ENCODE data around the gene HSPBP1. TPM values are rescaled to one million over a fixed set of nuclear protein-coding genes. Genes with fewer than 3 reads are reported as not detected.

Gene HSPBP1, protein sequence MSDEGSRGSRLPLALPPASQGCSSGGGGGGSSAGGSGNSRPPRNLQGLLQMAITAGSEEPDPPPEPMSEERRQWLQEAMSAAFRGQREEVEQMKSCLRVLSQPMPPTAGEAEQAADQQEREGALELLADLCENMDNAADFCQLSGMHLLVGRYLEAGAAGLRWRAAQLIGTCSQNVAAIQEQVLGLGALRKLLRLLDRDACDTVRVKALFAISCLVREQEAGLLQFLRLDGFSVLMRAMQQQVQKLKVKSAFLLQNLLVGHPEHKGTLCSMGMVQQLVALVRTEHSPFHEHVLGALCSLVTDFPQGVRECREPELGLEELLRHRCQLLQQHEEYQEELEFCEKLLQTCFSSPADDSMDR
- 70.7 and 106 TPM in 2 replicates for total RNA-seq

DNA sequence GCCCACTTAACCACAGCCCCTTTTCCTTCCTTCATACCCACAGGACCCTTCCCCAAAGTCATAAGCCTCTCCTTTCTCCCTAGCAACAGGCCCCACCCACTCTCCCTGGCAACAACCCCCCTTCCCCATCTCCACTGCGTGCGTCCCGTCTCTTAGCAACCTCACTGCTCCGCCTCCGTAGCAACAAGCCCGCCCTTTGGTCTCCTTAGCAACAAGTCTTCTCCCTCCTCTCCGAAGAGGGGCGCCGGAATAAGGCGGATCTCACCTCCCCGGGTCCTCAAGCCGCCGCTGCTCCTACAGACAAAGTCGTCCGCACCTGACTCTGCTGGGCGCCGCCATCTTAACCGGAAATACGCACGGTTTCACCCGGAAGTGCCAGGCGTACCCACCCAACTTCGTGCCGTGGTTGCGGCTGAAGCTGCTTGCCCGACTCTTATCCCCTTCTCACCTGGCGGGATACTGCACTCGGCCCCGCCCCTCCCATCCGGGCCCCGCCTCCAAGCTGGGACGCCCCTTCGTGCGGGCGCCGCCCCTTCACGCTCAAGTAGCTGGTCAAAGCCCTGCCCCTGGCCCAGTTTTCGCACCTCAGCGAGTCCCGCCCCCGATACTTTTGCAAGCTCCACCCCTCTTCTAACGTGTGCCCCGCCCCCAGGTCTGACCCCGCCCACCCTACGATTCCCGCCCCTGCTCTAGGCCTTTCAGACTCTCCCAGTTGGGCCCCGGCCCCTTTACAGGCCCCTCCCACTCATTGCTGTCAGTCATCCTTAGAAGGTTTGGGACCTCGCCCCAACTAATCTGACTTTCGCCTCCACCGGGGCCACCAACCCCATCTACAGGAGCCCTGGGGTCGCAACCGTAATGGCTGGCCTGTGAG is at the start of gene HSPBP1:
Gene HSPBP1, minus strand, starts transcription at position 341 of the 874 bp plus-strand sequence. CDS start 502 bp downstream, outside the sequence.

DNA sequence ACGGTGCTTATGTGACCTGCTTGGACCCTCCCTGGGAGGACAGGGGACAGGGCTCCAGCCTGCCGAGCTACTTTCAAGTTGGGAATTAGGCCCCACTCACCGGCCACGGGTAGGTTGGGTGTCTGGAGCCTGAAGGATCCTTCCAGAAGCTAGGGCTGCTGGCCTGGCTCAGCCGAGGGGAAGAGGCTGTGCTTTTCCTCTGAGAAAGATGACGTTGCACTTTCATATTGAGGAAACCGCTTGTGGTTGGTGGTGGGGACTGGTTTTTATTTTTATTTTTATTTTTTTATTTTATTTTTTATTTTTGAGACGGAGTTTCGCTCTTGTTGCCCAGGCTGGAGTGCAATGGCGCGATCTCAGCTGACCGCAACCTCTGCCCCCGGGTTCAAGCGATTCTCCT is 45.3 kb upstream of the HSPBP1 start, which contains the start of gene TMEM150B:
Gene TMEM150B, minus strand, starts transcription at position 170 of the 400 bp plus-strand sequence. CDS start 4,305 bp downstream, outside the sequence.

DNA sequence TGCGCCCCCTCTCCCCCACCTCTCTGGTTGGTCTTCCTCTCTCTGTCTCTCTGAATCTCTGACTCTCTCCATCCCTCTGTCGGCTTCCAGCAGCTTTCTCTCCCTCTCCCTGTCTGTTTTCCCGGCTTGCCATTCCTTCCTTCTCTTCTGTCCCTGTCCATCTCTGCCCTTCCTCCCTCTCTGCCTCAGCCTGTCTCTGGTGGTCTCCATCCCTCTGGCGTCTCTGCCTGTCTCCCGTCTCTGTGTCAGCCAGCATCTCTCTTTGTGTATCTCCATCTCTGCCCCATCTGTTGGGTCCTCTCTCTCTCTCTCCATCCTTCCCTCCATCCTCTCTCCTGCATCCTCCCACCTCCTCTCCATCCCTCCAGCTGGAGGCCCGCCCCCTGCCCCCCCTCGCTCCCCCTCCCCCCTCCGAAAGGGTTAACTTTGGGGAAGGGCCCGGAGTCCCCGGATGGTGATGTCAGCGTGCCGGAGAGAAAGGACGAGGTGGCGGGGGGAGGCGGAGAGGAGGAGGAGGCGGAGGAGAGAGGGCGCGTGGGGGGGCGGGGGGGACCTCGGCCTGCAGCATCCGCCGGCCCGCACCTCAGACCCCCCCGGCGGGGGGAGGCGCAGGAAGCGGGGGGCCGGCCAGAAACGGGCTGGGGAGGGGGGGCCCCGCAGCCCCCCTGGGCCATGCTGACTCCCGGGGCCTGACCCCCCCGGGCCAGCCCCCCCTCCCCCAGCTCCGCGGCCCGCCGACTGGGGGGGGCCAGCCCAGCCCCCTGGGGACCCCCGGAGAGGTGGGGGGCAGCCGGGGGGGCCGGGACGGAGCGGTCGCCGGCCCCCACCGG is 3.9 kb upstream of the HSPBP1 start, which contains the start of gene BRSK1:
Gene BRSK1, plus strand, starts transcription at position 450 of the 830 bp plus-strand sequence. CDS start 446 bp downstream, outside the sequence.

DNA sequence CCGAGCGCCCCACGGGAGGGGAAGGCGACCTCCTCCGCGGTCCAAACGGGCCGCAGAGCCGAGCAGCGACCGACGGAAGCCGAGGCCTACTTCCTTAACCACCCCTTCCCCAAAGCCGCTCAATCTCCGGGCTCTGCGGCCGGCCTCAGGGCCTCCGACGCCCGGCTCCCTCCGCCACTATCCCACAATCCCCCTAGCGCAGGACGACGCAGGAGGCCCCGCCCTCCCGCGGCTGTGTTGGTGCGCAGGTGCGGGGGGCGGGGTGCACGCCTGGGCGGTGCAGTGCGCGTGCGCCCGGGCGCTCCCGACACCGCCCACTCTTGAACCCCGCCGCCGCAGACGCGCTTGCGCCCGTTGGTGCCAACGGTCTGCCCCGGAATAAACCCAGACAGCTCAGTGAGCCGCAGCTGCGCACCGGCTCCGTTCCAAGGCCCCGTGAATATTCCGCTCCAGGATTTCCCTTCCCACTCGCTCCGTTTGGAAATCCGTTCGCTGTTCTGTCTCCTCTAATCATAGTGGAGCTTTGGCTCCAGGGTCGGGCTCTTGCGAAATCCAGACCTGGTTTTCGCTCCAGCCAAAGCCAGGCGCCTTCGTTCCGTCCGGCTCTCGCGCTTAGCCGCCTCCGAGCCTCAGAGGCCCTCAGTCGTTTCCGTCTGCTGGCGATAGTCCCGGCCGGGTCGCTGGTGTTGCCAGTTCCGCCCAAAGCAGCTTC is 20.9 kb downstream of the HSPBP1 start, which contains the start of gene PPP6R1:
Gene PPP6R1, minus strand, starts transcription at position 190 of the 712 bp plus-strand sequence. CDS start 11,914 bp downstream, outside the sequence.

DNA sequence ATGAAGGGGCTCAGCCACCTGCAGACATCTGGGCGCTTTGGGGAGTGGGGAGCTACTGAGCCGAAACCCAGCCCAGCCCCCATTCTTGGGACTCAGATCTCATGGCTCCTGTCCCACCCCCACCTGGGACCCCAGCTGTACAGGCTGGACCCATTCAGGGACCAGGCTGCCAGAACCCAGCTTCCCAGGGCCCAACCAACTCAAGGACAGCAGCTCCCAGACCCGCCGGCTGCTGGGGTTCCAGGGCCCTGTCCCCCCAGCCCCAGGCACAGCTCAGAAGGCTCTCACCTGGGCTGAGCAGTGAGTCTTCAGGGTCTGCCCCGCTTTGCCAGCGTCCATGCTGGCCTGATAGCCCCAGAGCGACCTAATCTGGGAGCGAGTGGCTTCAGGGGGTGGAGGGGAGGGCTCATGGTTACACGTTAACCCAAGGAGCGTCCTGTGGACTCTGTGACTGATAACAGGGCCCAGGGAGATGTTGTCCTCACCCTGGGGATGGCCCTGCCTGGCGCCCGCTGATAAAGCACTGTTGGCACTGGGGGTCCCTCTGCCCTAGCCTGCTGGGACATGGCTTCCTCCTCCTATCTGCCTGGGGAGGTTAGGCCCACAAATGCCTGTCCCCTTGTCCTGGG is 51.4 kb downstream of the HSPBP1 start, which contains the start of gene TMEM86B:
Gene TMEM86B, minus strand, starts transcription at position 361 of the 629 bp plus-strand sequence. Its CDS starts 22 bp downstream, at position 339.

Other genes starting within 250 kb of the HSPBP1 start
- gene GP6, start 241.8 kb downstream of the HSPBP1 start, total RNA-seq, result not detected in 2 replicates
- gene RDH13, start 217.0 kb downstream of the HSPBP1 start, total RNA-seq, result 11.0 and 13.8 TPM in 2 replicates
- 1.2 and 12.1 TPM in 2 replicates for gene EPS8L1, start 204.2 kb downstream of the HSPBP1 start, total RNA-seq
- gene PPP1R12C, start 162.5 kb downstream of the HSPBP1 start, total RNA-seq, result 51.2 and 74.1 TPM in 2 replicates
- gene TNNT1, start 130.9 kb downstream of the HSPBP1 start, total RNA-seq, result 6.2 and 6.3 TPM in 2 replicates
- not detected in 2 replicates for gene TNNI3, start 122.4 kb downstream of the HSPBP1 start, total RNA-seq
- 0.71 TPM in 1 of 2 replicates, not detected in the other for gene DNAAF3, start 113.5 kb downstream of the HSPBP1 start, total RNA-seq
- gene SYT5, start 99.8 kb downstream of the HSPBP1 start, total RNA-seq, result 0.29 TPM in 1 of 2 replicates, not detected in the other
- gene PTPRH, start 70.6 kb downstream of the HSPBP1 start, total RNA-seq, result 6.9 and 14.5 TPM in 2 replicates
- 0.86 and 1.8 TPM in 2 replicates for gene TMEM86B, start 51.3 kb downstream of the HSPBP1 start, total RNA-seq
- 31.7 and 45.6 TPM in 2 replicates for gene PPP6R1, start 21.1 kb downstream of the HSPBP1 start, total RNA-seq
- 4.3 and 9.0 TPM in 2 replicates for gene BRSK1, start 3.9 kb upstream of the HSPBP1 start, total RNA-seq
- not detected in 2 replicates for gene TMEM150B, start 45.2 kb upstream of the HSPBP1 start, total RNA-seq
- 6.9 and 11.0 TPM in 2 replicates for gene KMT5C, start 59.8 kb upstream of the HSPBP1 start, total RNA-seq
- gene COX6B2, start 74.6 kb upstream of the HSPBP1 start, total RNA-seq, result under 0.01 TPM in 1 of 2 replicates, not detected in the other
- gene GARIN5B, start 83.2 kb upstream of the HSPBP1 start, total RNA-seq, result not detected in 2 replicates
- 1.8 and 4.3 TPM in 2 replicates for gene IL11, start 90.4 kb upstream of the HSPBP1 start, total RNA-seq
- not detected in 2 replicates for gene TMEM190, start 96.7 kb upstream of the HSPBP1 start, total RNA-seq
- not detected in 2 replicates for gene TMEM238, start 104.2 kb upstream of the HSPBP1 start, total RNA-seq
- gene RPL28, start 105.8 kb upstream of the HSPBP1 start, total RNA-seq, result 437 and 447 TPM in 2 replicates
- 121 and 166 TPM in 2 replicates for gene UBE2S, start 127.7 kb upstream of the HSPBP1 start, total RNA-seq
- not detected in 2 replicates for gene SHISA7, start 163.2 kb upstream of the HSPBP1 start, total RNA-seq
- 120 and 181 TPM in 2 replicates for gene ISOC2, start 181.5 kb upstream of the HSPBP1 start, total RNA-seq
- 0.29 TPM in 1 of 2 replicates, not detected in the other for gene C19orf85, start 184.6 kb upstream of the HSPBP1 start, total RNA-seq
- gene ZNF628, start 196.5 kb upstream of the HSPBP1 start, total RNA-seq, result 2.5 and 2.6 TPM in 2 replicates
- gene NAT14, start 205.1 kb upstream of the HSPBP1 start, total RNA-seq, result 37.4 and 39.8 TPM in 2 replicates
- 2.3 and 6.7 TPM in 2 replicates for gene SSC5D, start 208.3 kb upstream of the HSPBP1 start, total RNA-seq